Activated T-helper 2 cell treated with anti-CD3 and anti-CD28 coated beads, Interferon-gamma antibody, Interleukin-2, Interleukin-4, amounts not matched to agents 10 μg/mL and 5 μg/mL and 100 μg/mL, durations not matched to agents 14 hours and 24 hours and 36 hours (primary cell): ENCODE results near the gene CCNT2. TPM values are rescaled to one million over a fixed set of nuclear protein-coding genes. Genes with fewer than 3 reads are reported as not detected.
"Not testable (repeated sequence)": the region's sequence is repeated elsewhere in the genome, so short reads cannot be mapped to it uniquely, and the experiment has no call there.

Experiments
- DNase-seq: peaks from one replicate; pipeline ENCODE4 v3.0.0; 2021; ENCODE audit warnings: low spot score
- H3K27ac Mint-ChIP-seq: one replicate; pipeline ENCODE4 v1.8.0; 2021; ENCODE audit warnings: mixed read lengths
- H3K27me3 Mint-ChIP-seq: one replicate; pipeline ENCODE4 v1.8.0; 2021; ENCODE audit warnings: low read depth, mixed read lengths
- H3K36me3 Mint-ChIP-seq: one replicate; pipeline ENCODE4 v1.8.0; 2021; ENCODE audit warnings: low read depth, mixed read lengths
- H3K4me1 Mint-ChIP-seq: one replicate; pipeline ENCODE4 v1.8.0; 2021; ENCODE audit warnings: low read depth, mixed read lengths
- H3K4me3 Mint-ChIP-seq: one replicate; pipeline ENCODE4 v1.8.0; 2021; ENCODE audit warnings: low read depth, mild to moderate bottlenecking, moderate library complexity, mixed read lengths
- H3K9me3 Mint-ChIP-seq: one replicate; pipeline ENCODE4 v1.8.0; 2021; ENCODE audit warnings: mixed read lengths
- intact Hi-C: fragments of 100-400 bp; cut with micrococcal nuclease; formaldehyde crosslinking; loops from one replicate; pipeline ENCODE4 v1.15.1; 2023
- total RNA-seq: library from RNA; stranded (reverse); gene quantifications from 2 replicates; pipeline ENCODE4 v1.2.3, GENCODE V29; 2022

Gene CCNT2
- total RNA-seq, 1 donor from 2014 or later: 39.2 TPM

- DNase-seq: no peak
Measured at GRCh38 chr2:134957477-134957876, 38.9 kb downstream of the CCNT2 start.

GRCh38 chr2:134967166-134967565 lies 48.5 kb downstream of the CCNT2 start:
- intact Hi-C loops, H3K4me1 Mint-ChIP-seq, H3K4me3 Mint-ChIP-seq, DNase-seq, H3K27ac Mint-ChIP-seq, H3K27me3 Mint-ChIP-seq: not testable (repeated sequence)
- H3K36me3 Mint-ChIP-seq: peaks cover 12% of the 10 kb centered on the region
- H3K9me3 Mint-ChIP-seq: peaks cover 27% of the 10 kb centered on the region

More at GRCh38 chr2:134957477-134957876, 38.9 kb downstream of the CCNT2 start:
- no peaks in the 10 kb centered on the region for H3K27me3 Mint-ChIP-seq
- peaks cover 58% of the 10 kb centered on the region for H3K36me3 Mint-ChIP-seq
- no peak overlapping the region for H3K4me3 Mint-ChIP-seq
- H3K27ac Mint-ChIP-seq: no peak overlapping the region
- H3K9me3 Mint-ChIP-seq: no peaks in the 10 kb centered on the region
- intact Hi-C loops: no loop called here
- H3K4me1 Mint-ChIP-seq: peaks cover 9% of the 10 kb centered on the region

- peak overlapping the region; percentile 65 for H3K27ac Mint-ChIP-seq
- no peak overlapping the region for H3K4me3 Mint-ChIP-seq
- peaks cover 57% of the 10 kb centered on the region for H3K9me3 Mint-ChIP-seq
- H3K27me3 Mint-ChIP-seq: peaks cover 1% of the 10 kb centered on the region
- DNase-seq: no peak
- intact Hi-C loops: no loop called here
- H3K36me3 Mint-ChIP-seq: peaks cover 33% of the 10 kb centered on the region
- H3K4me1 Mint-ChIP-seq: peaks cover 11% of the 10 kb centered on the region
Measured at GRCh38 chr2:134973241-134974138, 54.9 kb downstream of the CCNT2 start.

GRCh38 chr2:134975281-134976009 lies 56.8 kb downstream of the CCNT2 start:
- peaks cover 33% of the 10 kb centered on the region for H3K36me3 Mint-ChIP-seq
- intact Hi-C loops: no loop called here
- no peak overlapping the region for H3K4me3 Mint-ChIP-seq
- H3K27ac Mint-ChIP-seq: no peak overlapping the region
- peaks cover 44% of the 10 kb centered on the region for H3K9me3 Mint-ChIP-seq
- peaks cover 4% of the 10 kb centered on the region for H3K27me3 Mint-ChIP-seq
- no peak for DNase-seq
- peaks cover 11% of the 10 kb centered on the region for H3K4me1 Mint-ChIP-seq

GRCh38 chr2:134976074-134976702 lies 57.6 kb downstream of the CCNT2 start:
- no peak overlapping the region for H3K27ac Mint-ChIP-seq
- peaks cover 38% of the 10 kb centered on the region for H3K9me3 Mint-ChIP-seq
- peaks cover 11% of the 10 kb centered on the region for H3K4me1 Mint-ChIP-seq
- H3K27me3 Mint-ChIP-seq: peaks cover 4% of the 10 kb centered on the region
- no peak overlapping the region for H3K4me3 Mint-ChIP-seq
- DNase-seq: no peak
- intact Hi-C loops: no loop called here
- H3K36me3 Mint-ChIP-seq: peaks cover 28% of the 10 kb centered on the region

- intact Hi-C loops: not testable (repeated sequence)
- H3K36me3 Mint-ChIP-seq: peaks cover 22% of the 10 kb centered on the region
- H3K9me3 Mint-ChIP-seq: peaks cover 30% of the 10 kb centered on the region
Measured at GRCh38 chr2:134977104-134977503, 58.5 kb downstream of the CCNT2 start.

GRCh38 chr2:134979221-134979620 lies 60.6 kb downstream of the CCNT2 start:
- peaks cover 19% of the 10 kb centered on the region for H3K9me3 Mint-ChIP-seq
- intact Hi-C loops: no loop called here
- H3K4me1 Mint-ChIP-seq: peaks cover under 1% of the 10 kb centered on the region
- H3K4me3 Mint-ChIP-seq: no peak overlapping the region
- H3K27me3 Mint-ChIP-seq: peaks cover 4% of the 10 kb centered on the region
- DNase-seq: no peak
- H3K36me3 Mint-ChIP-seq: peaks cover 10% of the 10 kb centered on the region
- H3K27ac Mint-ChIP-seq: no peak overlapping the region

More at GRCh38 chr2:134977104-134977503, 58.5 kb downstream of the CCNT2 start:
- H3K27me3 Mint-ChIP-seq, H3K27ac Mint-ChIP-seq, H3K4me3 Mint-ChIP-seq, DNase-seq: not testable (repeated sequence)
- peaks cover 11% of the 10 kb centered on the region for H3K4me1 Mint-ChIP-seq

- Mint-ChIP-seq H3K36me3 (peaks cover 3% of the 10 kb centered on the region), H3K9me3 (peaks cover 17% of the 10 kb centered on the region), H3K27me3 (peaks cover 4% of the 10 kb centered on the region), H3K27ac (no peak overlapping the region), H3K4me1 (no peaks in the 10 kb centered on the region), H3K4me3 (no peak overlapping the region)
- DNase-seq: no peak
- intact Hi-C loops: no loop called here
Measured at GRCh38 chr2:134980639-134981038, 62.0 kb downstream of the CCNT2 start.

GRCh38 chr2:134982603-134983002 lies 64.0 kb downstream of the CCNT2 start:
- Mint-ChIP-seq H3K4me1 (no peaks in the 10 kb centered on the region), H3K36me3 (no peaks in the 10 kb centered on the region)
- intact Hi-C loops: no loop called here

GRCh38 chr2:134985061-134985460 lies 66.4 kb downstream of the CCNT2 start:
- H3K4me1 Mint-ChIP-seq: no peaks in the 10 kb centered on the region
- peaks cover 14% of the 10 kb centered on the region for H3K9me3 Mint-ChIP-seq
- H3K36me3 Mint-ChIP-seq: no peaks in the 10 kb centered on the region
- DNase-seq: no peak
- intact Hi-C loops: no loop called here
- H3K27ac Mint-ChIP-seq: no peak overlapping the region
- no peak overlapping the region for H3K4me3 Mint-ChIP-seq
- H3K27me3 Mint-ChIP-seq: peaks cover 8% of the 10 kb centered on the region

More at GRCh38 chr2:134982603-134983002, 64.0 kb downstream of the CCNT2 start:
- Mint-ChIP-seq H3K27ac (no peak overlapping the region), H3K9me3 (peaks cover 14% of the 10 kb centered on the region), H3K27me3 (peaks cover 6% of the 10 kb centered on the region), H3K4me3 (no peak overlapping the region)
- DNase-seq: no peak

GRCh38 chr2:134988994-134989605 lies 70.5 kb downstream of the CCNT2 start:
- no peak for DNase-seq
- Mint-ChIP-seq H3K4me1 (no peaks in the 10 kb centered on the region), H3K4me3 (no peak overlapping the region), H3K9me3 (peaks cover 9% of the 10 kb centered on the region), H3K27me3 (peaks cover 10% of the 10 kb centered on the region), H3K36me3 (no peaks in the 10 kb centered on the region), H3K27ac (no peak overlapping the region)
- intact Hi-C loops: no loop called here

GRCh38 chr2:134999521-134999920 lies 80.9 kb downstream of the CCNT2 start:
- Mint-ChIP-seq H3K27ac (no peak overlapping the region), H3K4me3 (no peak overlapping the region), H3K9me3 (no peaks in the 10 kb centered on the region), H3K36me3 (no peaks in the 10 kb centered on the region), H3K27me3 (peaks cover 19% of the 10 kb centered on the region), H3K4me1 (peaks cover 4% of the 10 kb centered on the region)
- no peak for DNase-seq
- intact Hi-C loops: no loop called here
